Body of pancreas (tissue), 4 donors: ENCODE measurements around the gene TJP1. TPM values are rescaled to one million over a fixed set of nuclear protein-coding genes. Genes with fewer than 3 reads are reported as not detected.

Source experiments
- ATAC-seq: fragments of 150-250 bp; one replicate; pipeline ENCODE4 v1.9.1; 2016
- DNase-seq, 4 donors: peaks; one replicate each; pipeline ENCODE4 v3.0.0-alpha.2; 2019
- H3K27ac ChIP-seq, 4 donors: fragments of 200-600 bp; sonication (generic); 1 replicate in 3 of 4; 2 replicates in 1 of 4; pipeline versions ENCODE4 v1.5.1 to v1.6.1; 2016 to 2019; ENCODE audit warnings: mild to moderate bottlenecking in 1 of 4, mixed read lengths in 1 of 4, moderate library complexity in 1 of 4
- H3K27me3 ChIP-seq, 2 donors: fragments of 200-600 bp; sonication (generic); one replicate each; pipeline ENCODE4 v1.6.0; 2016; ENCODE audit warnings: mild to moderate bottlenecking in 1 of 2
- H3K36me3 ChIP-seq, 2 donors: fragments of 200-600 bp; sonication (generic); replicated peaks in 1 of 2; 2 replicates each; pipeline ENCODE4 v1.5.1; 2016; ENCODE audit warnings: low read depth in 2 of 2; ENCODE audit not compliant: insufficient read depth in 1 of 2
- H3K4me1 ChIP-seq: fragments of 200-600 bp; sonication (generic); one replicate; pipeline ENCODE4 v1.6.0; 2016
- H3K4me3 ChIP-seq, 2 donors: fragments of 200-600 bp; sonication (generic); 1 replicate in 1 of 2; 2 replicates in 1 of 2; pipeline ENCODE4 v1.5.1; 2016 to 2019
- H3K9me3 ChIP-seq, 3 donors: fragments of 200-600 bp; sonication (generic); 1 replicate in 2 of 3; 2 replicates in 1 of 3; pipeline ENCODE4 v1.5.1; 2016
- CTCF ChIP-seq, 7 experiments: fragments of 450-650 bp in 4 of 7; fragments of 200-600 bp in 3 of 7; sonication (generic) in 3 of 7; IDR thresholded peaks; one replicate each; pipeline ENCODE4 v1.5.1; 2016 to 2019; ENCODE audit warnings: antibody characterized with exemption in 7 of 7
- POLR2A ChIP-seq, 3 donors: fragments of 450-650 bp; IDR thresholded peaks; one replicate each; pipeline ENCODE4 v1.6.1; 2016; ENCODE audit warnings: antibody characterized with exemption in 3 of 3, mild to moderate bottlenecking in 2 of 3
- WGBS, 2 donors: methylation state at CpG; one replicate each; pipeline ENCODE4 v1.1.5; 2017; 5-methylcytosine and 5-hydroxymethylcytosine counted together
- intact Hi-C: fragments of 100-400 bp; cut with DNase I; formaldehyde crosslinking; loops from one replicate; pipeline ENCODE4 v1.15.1; 2023
- total RNA-seq, 2 donors: library from RNA; depleted of rRNA; stranded (reverse); fragments of >200 nt; gene quantifications; one replicate each; pipeline ENCODE4 v1.1.0, GENCODE V29; 2016

Gene TJP1
- total RNA-seq, 2 donors from 2014 or later, result 68.7 to 70.9 TPM

- DNase-seq (no peak), ATAC-seq (no peak)
- Histone ChIP-seq H3K4me1 (peaks cover 37% of the 10 kb centered on the region), H3K9me3 (no peaks in the 10 kb centered on the region), H3K27me3 (no peaks in the 10 kb centered on the region), H3K36me3 (no peaks in the 10 kb centered on the region), H3K27ac (no peak overlapping the region), H3K4me3 (no peak overlapping the region)
- TF ChIP-seq POLR2A (IDR thresholded peaks at IDR 0.05) (no peak), CTCF (IDR thresholded peaks at IDR 0.05) (no peak)
- WGBS, 2 donors, result 92 to 96% methylated on average over 3 of the region's 3 CpGs
- intact Hi-C loops, result no loop called here
Measured at GRCh38 chr15:29682781-29683180, 139.5 kb downstream of the TJP1 start.

DNA sequence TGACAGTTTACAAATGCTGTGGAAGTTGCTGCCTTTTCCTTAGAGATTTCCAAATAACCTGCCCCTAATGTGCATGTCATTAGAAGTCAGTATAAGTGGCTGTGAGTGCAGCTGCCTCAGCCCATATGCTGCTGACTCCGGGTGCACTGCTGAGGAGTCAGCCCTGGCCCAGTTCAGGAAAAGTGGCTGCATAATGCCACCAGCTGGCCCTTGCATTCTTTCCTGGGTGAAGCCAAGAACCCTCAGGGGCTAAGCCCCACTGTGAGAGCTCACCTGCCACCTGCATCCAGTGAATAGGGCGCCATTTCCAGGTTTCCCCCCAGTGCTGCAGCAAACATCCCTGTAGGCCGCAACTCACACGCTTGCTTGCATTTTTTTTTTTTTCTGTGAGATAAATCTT is 139.9 kb downstream of the TJP1 start:
- WGBS, 2 donors, result 77 to 88% methylated on average over 3 to 4 of the region's 4 CpGs
- H3K4me1 ChIP-seq, result peaks cover 37% of the 10 kb centered on the region
- H3K9me3 ChIP-seq, result no peaks in the 10 kb centered on the region
- H3K27ac ChIP-seq, result peak overlapping the region in 1 of 4 donors; percentile 34
- intact Hi-C loops, result no loop called here
- no peaks in the 10 kb centered on the region for H3K36me3 ChIP-seq
- TF ChIP-seq POLR2A (IDR thresholded peaks at IDR 0.05), result no peak
- TF ChIP-seq CTCF (IDR thresholded peaks at IDR 0.05), result no peak
- no peaks in the 10 kb centered on the region for H3K27me3 ChIP-seq
- no peak for ATAC-seq
- no peak for DNase-seq
- no peak overlapping the region for H3K4me3 ChIP-seq

- no peak for TF ChIP-seq POLR2A (IDR thresholded peaks at IDR 0.05)
- TF ChIP-seq CTCF (IDR thresholded peaks at IDR 0.05), result no peak
- 83 to 90% methylated on average over 2 to 9 of the region's 9 CpGs for WGBS, 2 donors
- no peak for DNase-seq
Measured at GRCh38 chr15:29681946-29682345, 140.3 kb downstream of the TJP1 start.

DNA sequence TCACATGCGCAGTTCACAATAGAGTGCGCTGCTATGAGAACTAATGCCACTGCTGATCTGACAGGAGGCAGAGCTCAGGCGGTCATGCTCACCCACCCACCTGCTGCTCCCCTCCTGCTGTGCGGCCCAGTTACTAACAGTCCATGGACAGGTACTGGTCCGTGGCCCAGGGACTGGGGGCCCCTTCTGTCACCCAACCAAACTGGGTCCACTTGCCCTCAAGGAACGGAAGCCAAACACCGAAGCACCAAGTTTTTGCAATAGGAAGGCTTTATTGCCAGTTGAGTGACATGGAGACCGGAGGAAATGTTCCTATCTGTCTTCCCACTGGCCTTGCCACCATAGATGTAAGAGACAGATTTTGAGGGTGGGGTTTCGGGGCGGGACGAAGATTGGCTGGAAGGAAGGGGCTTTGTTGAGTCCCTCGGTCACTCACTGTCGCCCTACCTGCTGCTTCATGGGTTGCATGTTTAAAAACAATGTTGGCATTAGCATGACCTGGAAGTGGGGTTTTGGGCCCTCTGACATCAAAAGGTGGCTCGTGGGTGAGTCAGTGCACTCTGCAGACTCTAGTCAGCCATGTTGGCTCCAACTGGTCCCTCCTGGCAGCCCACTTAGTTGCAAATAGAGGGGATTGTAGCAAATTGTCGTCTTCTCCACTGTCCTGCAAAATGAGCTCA is 141.0 kb downstream of the TJP1 start:
- Histone ChIP-seq H3K27me3 (no peaks in the 10 kb centered on the region), H3K27ac (peak overlapping the region in 1 of 4 donors; percentile 34), H3K4me1 (peaks cover 26% of the 10 kb centered on the region), H3K4me3 (no peak overlapping the region), H3K36me3 (no peaks in the 10 kb centered on the region), H3K9me3 (no peaks in the 10 kb centered on the region)
- intact Hi-C loops, result no loop called here
- no peak for DNase-seq
- no peak for TF ChIP-seq POLR2A (IDR thresholded peaks at IDR 0.05)
- TF ChIP-seq CTCF (IDR thresholded peaks at IDR 0.05), result no peak
- ATAC-seq, result no peak
- 89 to 91% methylated on average over 12 to 15 of the region's 15 CpGs for WGBS, 2 donors

More at GRCh38 chr15:29681946-29682345, 140.3 kb downstream of the TJP1 start:
- Histone ChIP-seq H3K4me3 (no peak overlapping the region), H3K36me3 (no peaks in the 10 kb centered on the region), H3K9me3 (no peaks in the 10 kb centered on the region), H3K27ac (peak overlapping the region in 1 of 4 donors; percentile 34), H3K27me3 (no peaks in the 10 kb centered on the region), H3K4me1 (peaks cover 33% of the 10 kb centered on the region)
- no peak for ATAC-seq
- intact Hi-C loops, result no loop called here
